ENCODE results near the gene SOX13.
A peak's percentile ranks its signal among the peaks of the same experiment; 100 is the strongest.
"Not testable (repeated sequence)": the region's sequence is repeated elsewhere in the genome, so short reads cannot be mapped to it uniquely, and the experiment has no call there.

The SOX13 gene

DNA sequence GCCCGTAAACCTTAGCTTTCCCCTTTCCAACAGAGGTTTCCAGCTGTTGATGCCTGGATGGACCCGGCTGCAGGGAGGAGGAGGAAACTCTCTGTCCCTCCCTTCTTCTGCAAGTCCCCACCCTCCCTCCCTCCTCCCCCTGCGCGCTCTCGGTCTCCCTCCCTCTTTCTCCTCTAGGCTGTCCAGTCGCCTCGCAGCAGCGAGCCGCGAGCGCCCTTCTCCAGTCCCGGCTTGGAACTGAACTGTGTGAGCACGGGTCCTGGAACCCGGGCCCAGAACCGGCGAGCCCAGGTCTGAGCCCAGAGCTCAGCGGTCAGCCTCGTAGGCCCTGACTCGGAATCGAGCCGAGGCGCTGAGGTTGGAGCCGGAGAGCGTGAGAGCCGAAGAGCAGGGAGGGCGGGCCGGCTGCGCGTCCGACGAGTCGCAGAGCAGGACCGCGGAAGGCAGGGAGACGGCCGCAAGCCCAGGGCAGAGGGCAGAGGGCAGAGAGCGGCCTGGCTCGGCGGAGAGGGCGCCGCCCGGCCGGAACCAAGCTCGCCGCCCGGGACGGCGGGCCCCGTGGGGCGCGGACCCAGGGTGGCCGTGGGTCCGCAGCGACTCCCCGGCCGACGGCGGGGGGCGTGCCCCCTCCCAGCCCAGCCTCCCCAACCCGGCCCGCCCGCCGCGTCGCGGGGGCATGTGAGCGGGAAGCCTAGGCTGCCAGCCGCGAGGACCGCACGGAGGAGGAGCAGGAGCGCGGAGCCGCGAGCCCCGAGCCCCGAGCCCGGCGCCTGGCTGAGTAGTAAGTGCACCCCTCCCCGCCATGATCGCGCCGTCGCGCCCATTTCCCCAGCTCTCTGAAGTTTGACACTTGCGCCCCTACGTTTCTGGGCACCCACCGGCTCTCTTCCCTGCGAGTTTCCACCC is at the start of gene SOX13:
Gene SOX13, plus strand, starts transcription at position 185 of the 906 bp plus-strand sequence. CDS start 39,801 bp downstream, outside the sequence.
- DNase-seq: peak; percentile 41

DNA sequence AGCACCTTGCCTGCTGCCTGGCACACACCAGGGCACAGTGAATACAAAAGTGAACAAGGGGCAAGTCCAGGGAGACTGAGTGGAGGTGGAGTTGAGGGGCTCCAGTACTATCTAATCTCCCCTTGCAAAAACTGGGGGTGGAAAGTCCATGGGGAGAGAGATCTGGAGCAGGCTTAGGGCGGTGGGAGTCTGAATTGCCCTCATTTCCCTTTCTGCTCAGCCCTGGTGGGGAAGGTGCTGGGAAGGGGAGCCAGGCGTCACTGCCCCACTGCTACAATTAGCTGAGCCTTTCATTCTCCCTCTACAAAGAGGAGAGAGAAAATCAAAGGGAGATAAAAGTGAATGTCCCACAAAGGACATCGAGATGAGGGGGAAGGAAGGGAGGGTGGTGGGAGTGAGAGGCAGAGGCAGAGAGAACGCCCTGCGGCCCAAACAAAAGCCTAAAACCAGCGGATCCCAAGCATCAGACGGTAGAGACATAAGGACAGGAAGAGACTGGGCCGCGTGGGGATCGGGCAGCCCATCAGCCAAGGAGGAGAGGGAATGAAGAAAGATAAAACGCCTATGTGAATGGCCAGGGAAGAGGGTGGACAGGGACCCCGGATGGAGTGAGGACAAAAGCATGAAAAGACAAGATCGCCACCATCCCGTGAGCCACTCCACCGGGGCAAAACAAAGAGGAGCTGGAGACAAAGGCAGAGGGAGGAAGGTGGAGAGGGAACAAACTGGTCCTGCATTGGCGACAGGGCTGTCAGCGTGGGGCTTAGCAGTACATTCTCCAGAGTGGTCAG is 46.8 kb upstream of the SOX13 start:
- DNase-seq: no peak

- DNase-seq: no peak
These were observed 45.5 kb upstream of the SOX13 start for GRCh38 chr1:204027446-204027845.

- DNase-seq: no peak
These were observed 43.9 kb upstream of the SOX13 start for GRCh38 chr1:204029016-204029415.

DNA sequence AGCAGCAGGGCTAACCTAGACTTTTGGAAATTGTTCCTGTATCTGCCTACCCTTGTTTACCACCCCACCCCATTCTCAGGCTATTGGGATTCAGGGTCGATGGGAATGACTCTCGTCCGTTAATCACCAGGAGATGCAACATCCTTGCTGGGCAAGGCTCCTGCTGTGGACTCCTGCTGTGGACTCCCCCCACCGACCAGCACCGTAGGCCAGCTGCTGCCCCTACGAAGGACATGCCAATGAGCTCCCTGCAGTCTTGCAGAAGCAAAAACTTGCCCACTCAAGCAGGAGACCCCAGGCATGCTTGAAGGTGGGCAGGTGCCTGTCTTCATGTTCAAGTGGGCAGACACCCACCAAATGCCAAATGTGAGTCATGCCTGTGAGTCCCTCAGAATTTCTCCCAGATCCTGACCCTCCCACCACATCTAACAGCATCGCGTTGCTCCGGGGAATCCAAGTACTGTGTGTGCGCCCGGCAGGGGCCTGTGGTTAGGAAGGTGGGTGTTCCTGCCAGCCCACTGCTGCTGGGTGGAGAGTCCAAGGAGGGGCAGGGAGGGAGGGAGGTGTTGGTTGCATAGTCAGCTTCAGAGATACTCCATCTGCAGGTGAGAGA is 41.7 kb upstream of the SOX13 start:
- no peak for DNase-seq

- no peak for DNase-seq
These were observed 40.2 kb upstream of the SOX13 start for GRCh38 chr1:204032642-204033235.

DNA sequence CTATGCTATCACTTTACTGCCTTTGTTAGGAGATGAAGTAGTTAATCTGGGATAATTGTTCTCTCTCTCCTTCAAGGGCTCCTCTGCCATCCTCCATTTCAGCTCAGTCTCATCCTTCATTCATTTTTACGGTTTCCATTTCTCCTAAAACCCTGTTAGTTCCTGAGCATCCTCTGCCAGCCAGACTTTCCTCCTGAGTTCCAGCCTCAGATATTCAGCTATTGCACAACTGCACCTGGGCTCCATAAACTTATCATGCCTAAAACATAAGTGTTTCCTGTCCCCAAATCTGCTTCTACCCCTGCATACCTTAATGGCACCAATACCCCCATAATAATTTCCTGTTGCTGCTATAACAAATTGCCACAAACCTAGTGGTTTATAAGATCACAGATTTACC is 39.6 kb upstream of the SOX13 start:
- DNase-seq: no peak

GRCh38 chr1:204036882-204037655 is 35.8 kb upstream of the SOX13 start:
- no peak for DNase-seq

DNA sequence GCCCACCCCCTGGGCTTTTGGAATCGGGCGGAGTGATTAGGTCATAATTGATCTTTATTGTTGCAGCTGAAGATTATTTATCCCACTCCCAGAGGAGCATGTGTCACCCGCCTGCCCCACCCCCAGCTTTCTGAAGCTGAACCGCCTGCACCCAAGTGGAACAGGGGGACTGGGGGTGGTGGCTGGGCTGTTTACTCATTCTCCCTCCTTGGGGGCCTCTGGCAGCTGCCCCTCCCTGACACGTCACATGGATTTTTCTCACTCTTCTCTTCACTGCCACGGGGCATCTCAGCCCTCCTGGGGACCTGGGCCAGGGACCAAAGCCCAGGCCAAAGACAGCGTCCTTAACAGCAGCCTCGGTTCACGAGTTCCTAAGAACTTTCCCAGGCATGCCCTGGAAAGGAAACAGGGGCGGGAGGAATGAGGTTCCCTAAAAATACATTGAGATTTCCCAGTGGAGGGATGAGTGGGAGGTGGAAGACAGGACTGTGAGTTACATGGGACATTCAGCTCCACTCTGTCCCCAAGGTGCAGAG is 31.6 kb upstream of the SOX13 start:
- no peak for DNase-seq

- DNase-seq: no peak
These were observed 31.0 kb upstream of the SOX13 start for GRCh38 chr1:204041803-204042505.

- DNase-seq: no peak
These were observed 30.4 kb upstream of the SOX13 start for GRCh38 chr1:204042516-204042915.

- DNase-seq: no peak
These were observed 29.2 kb upstream of the SOX13 start for GRCh38 chr1:204043680-204044079.

GRCh38 chr1:204044448-204044847 is 28.5 kb upstream of the SOX13 start:
- DNase-seq: no peak

- no peak for DNase-seq
These were observed 27.5 kb upstream of the SOX13 start for GRCh38 chr1:204045430-204045829.

DNA sequence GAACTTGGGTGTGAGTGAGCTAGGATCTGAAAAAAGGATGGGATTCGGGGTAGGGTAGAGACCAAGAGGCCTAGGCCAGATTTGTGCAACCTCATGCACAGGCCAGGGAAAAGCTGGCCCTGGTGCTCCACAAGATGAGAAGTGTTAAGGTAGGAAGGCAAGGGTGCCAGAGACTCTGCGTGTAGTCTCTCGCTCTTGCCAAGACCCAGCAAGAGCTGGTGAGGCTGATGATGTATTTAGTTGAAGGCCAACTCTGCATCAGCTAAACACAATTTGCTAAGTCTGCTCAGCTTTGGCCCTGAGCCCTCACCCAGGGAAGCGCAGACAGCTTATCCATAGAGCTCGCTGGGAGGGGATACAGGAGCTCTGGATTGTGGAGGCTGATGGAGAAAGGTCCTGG is 26.6 kb upstream of the SOX13 start:
- no peak for DNase-seq

GRCh38 chr1:204048796-204049195 is 24.1 kb upstream of the SOX13 start:
- not testable (repeated sequence) for DNase-seq

DNA sequence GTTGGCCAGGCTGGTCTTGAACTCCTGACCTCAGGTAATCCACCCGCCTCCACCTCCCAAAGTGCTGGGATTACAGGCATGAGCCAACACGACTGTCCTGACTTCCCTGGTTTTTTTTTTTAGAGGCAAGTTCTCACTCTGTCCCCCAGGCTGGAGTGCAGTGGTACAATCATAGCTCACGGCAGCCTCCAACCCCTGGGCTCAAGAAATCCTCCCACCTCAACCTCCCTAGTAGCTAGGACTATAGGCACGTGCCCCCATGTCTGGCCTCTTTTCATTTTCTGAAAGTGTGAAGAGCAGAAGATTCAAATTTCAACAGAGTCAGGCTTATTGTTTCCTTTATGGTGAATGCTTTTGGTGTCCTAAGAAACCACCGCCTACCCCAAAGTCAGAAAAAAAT is 21.7 kb upstream of the SOX13 start:
- no peak for DNase-seq

DNA sequence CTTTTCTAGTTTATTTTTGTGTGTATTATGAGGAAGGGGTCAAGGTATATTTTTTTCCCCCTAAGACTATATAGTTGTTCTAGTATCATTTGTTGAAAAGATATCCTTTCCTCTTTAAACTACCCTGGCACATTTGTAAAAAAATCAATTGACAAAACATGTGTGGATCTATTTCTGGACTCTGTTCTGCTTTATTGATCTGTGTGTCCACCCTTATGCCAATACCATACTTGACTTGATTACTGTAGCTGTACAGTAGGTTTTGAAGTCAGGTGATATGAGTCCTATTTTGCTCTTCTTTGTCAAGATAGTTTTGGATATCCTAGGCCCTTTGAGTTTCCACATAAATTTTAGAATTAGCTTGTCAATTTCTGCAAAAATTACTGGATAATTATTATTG is 21.2 kb upstream of the SOX13 start:
- DNase-seq: no peak

DNA sequence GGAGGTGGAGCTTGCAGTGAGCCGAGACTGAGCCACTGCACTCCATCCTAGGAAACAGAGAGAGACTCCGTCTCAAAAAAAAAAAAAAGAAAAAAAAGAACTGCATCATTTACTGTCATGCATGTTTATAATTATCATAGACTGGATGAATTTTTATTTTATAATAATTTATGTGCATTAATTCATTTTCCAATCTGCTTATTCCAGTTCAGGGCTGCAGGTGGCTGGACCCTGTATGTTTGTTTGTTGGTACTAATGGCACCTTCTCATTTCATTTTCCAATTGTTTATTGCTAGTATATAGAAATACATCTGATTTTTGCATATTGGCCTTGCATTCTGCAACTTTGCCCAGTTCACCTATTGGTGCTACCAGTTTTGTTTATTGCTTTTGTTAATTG is 19.0 kb upstream of the SOX13 start:
- no peak for DNase-seq

DNA sequence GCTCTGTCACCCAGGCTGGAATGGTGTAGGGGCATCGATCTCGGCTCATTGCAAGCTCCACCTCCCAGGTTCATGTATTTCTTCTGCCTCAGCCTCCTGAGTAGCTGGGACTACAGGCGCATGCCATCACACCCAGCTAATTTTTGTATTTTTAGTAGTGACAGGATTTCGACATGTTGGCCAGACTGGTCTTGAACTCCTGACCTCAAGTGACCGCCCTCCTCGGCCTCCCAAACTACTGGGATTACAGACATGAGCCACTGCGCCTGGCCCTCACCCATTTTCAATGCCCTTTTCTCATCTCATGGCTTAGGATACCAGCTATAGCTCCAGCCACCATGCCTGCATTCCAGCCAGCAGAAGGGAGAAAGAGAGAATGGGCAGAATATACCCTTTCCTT is 12.9 kb upstream of the SOX13 start:
- DNase-seq: no peak

- DNase-seq: no peak
These were observed 10.8 kb upstream of the SOX13 start for GRCh38 chr1:204062106-204062505.

Data from activated CD4-positive, alpha-beta T cell treated with anti-CD3 and anti-CD28 coated beads, Interleukin-10, Interleukin-2, amounts not matched to agents 100 ng/mL and 50 ng/mL, durations not matched to agents 16 hours and 8 hours (primary cell).